Neural cell (in vitro differentiated cells): ENCODE data around the gene GOLGA2.

Experiments used
- CTCF ChIP-seq: fragments of 450-650 bp; IDR thresholded peaks from 2 replicates; pipeline ENCODE4 v1.5.1; 2014; ENCODE audit warnings: antibody characterized with exemption, mild to moderate bottlenecking, moderate library complexity; ENCODE audit not compliant: poor library complexity, severe bottlenecking
- EP300 ChIP-seq: fragments of 450-650 bp; conservative IDR thresholded peaks from 2 replicates; pipeline ENCODE4 v1.6.1; 2014; ENCODE audit warnings: antibody characterized with exemption, mild to moderate bottlenecking, moderate library complexity; ENCODE audit not compliant: poor library complexity, severe bottlenecking
- MXI1 ChIP-seq: fragments of 450-650 bp; conservative IDR thresholded peaks from 2 replicates; pipeline ENCODE4 v1.6.1; 2014; ENCODE audit warnings: antibody characterized with exemption, mild to moderate bottlenecking; ENCODE audit not compliant: poor library complexity, severe bottlenecking
- POLR2AphosphoS5 ChIP-seq: IDR thresholded peaks from 2 replicates; pipeline ENCODE4 v1.6.1; 2012
- RAD21 ChIP-seq: fragments of 450-650 bp; conservative IDR thresholded peaks from 2 replicates; pipeline ENCODE4 v1.6.1; 2014; ENCODE audit warnings: antibody characterized with exemption, mild to moderate bottlenecking, moderate library complexity
- SMC3 ChIP-seq: fragments of 450-650 bp; conservative IDR thresholded peaks from 2 replicates; pipeline ENCODE4 v1.6.1; 2014; ENCODE audit warnings: antibody characterized with exemption, mild to moderate bottlenecking, moderate library complexity; ENCODE audit not compliant: poor library complexity
- TF ChIP-seq, protein P1 (sequence below): IDR thresholded peaks from 2 replicates; pipeline ENCODE4 v1.6.1; 2012; ENCODE audit warnings: borderline replicate concordance

GRCh38 chr9:128262687-128263086 is 13.1 kb downstream of the GOLGA2 start:
- TF ChIP-seq POLR2AphosphoS5 (no peak), CTCF (no peak), EP300 (no peak), RAD21 (no peak), MXI1 (no peak), SMC3 (no peak)
- TF ChIP-seq, protein P1, sequence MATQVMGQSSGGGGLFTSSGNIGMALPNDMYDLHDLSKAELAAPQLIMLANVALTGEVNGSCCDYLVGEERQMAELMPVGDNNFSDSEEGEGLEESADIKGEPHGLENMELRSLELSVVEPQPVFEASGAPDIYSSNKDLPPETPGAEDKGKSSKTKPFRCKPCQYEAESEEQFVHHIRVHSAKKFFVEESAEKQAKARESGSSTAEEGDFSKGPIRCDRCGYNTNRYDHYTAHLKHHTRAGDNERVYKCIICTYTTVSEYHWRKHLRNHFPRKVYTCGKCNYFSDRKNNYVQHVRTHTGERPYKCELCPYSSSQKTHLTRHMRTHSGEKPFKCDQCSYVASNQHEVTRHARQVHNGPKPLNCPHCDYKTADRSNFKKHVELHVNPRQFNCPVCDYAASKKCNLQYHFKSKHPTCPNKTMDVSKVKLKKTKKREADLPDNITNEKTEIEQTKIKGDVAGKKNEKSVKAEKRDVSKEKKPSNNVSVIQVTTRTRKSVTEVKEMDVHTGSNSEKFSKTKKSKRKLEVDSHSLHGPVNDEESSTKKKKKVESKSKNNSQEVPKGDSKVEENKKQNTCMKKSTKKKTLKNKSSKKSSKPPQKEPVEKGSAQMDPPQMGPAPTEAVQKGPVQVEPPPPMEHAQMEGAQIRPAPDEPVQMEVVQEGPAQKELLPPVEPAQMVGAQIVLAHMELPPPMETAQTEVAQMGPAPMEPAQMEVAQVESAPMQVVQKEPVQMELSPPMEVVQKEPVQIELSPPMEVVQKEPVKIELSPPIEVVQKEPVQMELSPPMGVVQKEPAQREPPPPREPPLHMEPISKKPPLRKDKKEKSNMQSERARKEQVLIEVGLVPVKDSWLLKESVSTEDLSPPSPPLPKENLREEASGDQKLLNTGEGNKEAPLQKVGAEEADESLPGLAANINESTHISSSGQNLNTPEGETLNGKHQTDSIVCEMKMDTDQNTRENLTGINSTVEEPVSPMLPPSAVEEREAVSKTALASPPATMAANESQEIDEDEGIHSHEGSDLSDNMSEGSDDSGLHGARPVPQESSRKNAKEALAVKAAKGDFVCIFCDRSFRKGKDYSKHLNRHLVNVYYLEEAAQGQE: no peak
